ENCODE measurements around the gene BICD2.

Gene BICD2

DNA sequence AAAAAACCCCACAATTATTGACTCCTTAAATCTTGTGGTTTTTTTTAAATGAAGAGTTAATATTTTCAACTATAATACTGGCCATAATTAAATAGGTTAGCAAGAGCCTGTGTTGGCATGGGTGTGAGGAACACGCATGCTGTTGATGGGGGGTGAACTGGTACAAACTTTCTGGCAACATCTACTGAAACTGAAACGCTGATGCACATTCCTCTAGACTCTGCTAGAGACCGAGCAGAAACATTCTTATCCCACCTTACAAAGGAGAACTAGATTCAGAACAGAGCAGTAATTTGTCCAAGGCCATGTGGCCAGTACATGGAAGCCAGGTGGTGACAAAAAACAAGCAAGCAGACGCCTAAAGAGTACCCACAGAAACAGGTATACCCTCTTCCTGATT lies 2.4 kb downstream of the BICD2 start:
- TF ChIP-seq ZFP30 (CRISPR knock-in tag; IDR thresholded peaks at IDR 0.05) (no peak), ZNF8 (CRISPR knock-in tag; IDR thresholded peaks at IDR 0.05) (no peak), CSRNP3 (CRISPR knock-in tag; IDR thresholded peaks at IDR 0.05) (no peak), GLIS3 (CRISPR knock-in tag; IDR thresholded peaks at IDR 0.05) (no peak), OSR1 (CRISPR knock-in tag; IDR thresholded peaks at IDR 0.05) (no peak), ZC3H10 (CRISPR knock-in tag; IDR thresholded peaks at IDR 0.05) (no peak), PATZ1 (CRISPR knock-in tag; IDR thresholded peaks at IDR 0.05; ENCODE audit: borderline replicate concordance) (no peak), ISL1 (CRISPR knock-in tag; IDR thresholded peaks at IDR 0.05) (no peak), ARNTL (CRISPR knock-in tag; IDR thresholded peaks at IDR 0.05; ENCODE audit: borderline replicate concordance, low read depth) (no peak), ESRRG (CRISPR knock-in tag; IDR thresholded peaks at IDR 0.05) (no peak), ZFP3 (CRISPR knock-in tag; IDR thresholded peaks at IDR 0.05) (no peak), BACH2 (CRISPR knock-in tag; IDR thresholded peaks at IDR 0.05; ENCODE audit: borderline replicate concordance) (no peak)
- TF ChIP-seq, protein P1, sequence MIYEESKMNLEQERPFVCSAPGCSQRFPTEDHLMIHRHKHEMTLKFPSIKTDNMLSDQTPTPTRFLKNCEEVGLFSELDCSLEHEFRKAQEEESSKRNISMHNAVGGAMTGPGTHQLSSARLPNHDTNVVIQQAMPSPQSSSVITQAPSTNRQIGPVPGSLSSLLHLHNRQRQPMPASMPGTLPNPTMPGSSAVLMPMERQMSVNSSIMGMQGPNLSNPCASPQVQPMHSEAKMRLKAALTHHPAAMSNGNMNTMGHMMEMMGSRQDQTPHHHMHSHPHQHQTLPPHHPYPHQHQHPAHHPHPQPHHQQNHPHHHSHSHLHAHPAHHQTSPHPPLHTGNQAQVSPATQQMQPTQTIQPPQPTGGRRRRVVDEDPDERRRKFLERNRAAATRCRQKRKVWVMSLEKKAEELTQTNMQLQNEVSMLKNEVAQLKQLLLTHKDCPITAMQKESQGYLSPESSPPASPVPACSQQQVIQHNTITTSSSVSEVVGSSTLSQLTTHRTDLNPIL (CRISPR knock-in tag; IDR thresholded peaks at IDR 0.05; ENCODE audit: low read depth): no peak
- ATAC-seq: no peak

DNA sequence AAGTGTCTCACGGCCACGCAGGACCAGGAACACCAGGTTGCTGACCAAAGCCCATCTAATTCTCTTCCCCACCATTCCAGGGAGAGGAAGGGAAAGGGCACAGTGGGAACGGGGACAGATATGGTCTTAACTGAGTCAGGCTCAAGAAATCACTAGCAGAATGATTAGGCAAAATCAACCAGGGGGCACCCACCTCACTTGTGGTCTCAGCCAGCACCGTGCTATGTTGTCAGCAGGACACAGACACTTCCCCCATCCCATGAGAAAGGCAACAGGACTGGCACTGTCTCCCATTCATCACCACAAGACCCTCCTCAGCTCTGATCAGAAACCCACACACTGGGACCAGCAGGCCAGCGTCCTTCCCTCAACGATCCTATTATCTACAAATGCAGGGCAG lies 2.9 kb downstream of the BICD2 start:
- ATAC-seq: no peak
- TF ChIP-seq ARNTL (CRISPR knock-in tag; IDR thresholded peaks at IDR 0.05; ENCODE audit: borderline replicate concordance, low read depth): no peak
- no peak for TF ChIP-seq GLIS3 (CRISPR knock-in tag; IDR thresholded peaks at IDR 0.05)
- TF ChIP-seq ESRRG (CRISPR knock-in tag; IDR thresholded peaks at IDR 0.05): no peak
- TF ChIP-seq PATZ1 (CRISPR knock-in tag; IDR thresholded peaks at IDR 0.05; ENCODE audit: borderline replicate concordance): no peak
- no peak for TF ChIP-seq TSHZ2 (CRISPR knock-in tag; IDR thresholded peaks at IDR 0.05)
- TF ChIP-seq ZC3H10 (CRISPR knock-in tag; IDR thresholded peaks at IDR 0.05): no peak
- TF ChIP-seq POU6F1 (CRISPR knock-in tag; IDR thresholded peaks at IDR 0.05; ENCODE audit: borderline replicate concordance, low read depth): no peak
- no peak for TF ChIP-seq CSDC2 (CRISPR knock-in tag; IDR thresholded peaks at IDR 0.05)
- TF ChIP-seq PPARA (CRISPR knock-in tag; IDR thresholded peaks at IDR 0.05; ENCODE audit: borderline replicate concordance): no peak
- no peak for TF ChIP-seq CSRNP3 (CRISPR knock-in tag; IDR thresholded peaks at IDR 0.05)
- no peak for TF ChIP-seq ZNF8 (CRISPR knock-in tag; IDR thresholded peaks at IDR 0.05)
- no peak for TF ChIP-seq ISL1 (CRISPR knock-in tag; IDR thresholded peaks at IDR 0.05)

Measured in SK-N-SH treated with all-trans-retinoic acid at 6 μM for 48 hours (cell line).